HG03159 (cell line): ENCODE results near the gene CFAP90.
A peak's percentile ranks its signal among the peaks of the same experiment; 100 is the strongest.

ENCODE experiments used
- ATAC-seq: cut with Tn5 transposase; IDR thresholded peaks from one replicate; pipeline ENCODE4 v1.9.1; 2021; ENCODE audit warnings: mild to moderate bottlenecking, moderate library complexity; ENCODE audit not compliant: unreplicated experiment

CFAP90 gene

DNA sequence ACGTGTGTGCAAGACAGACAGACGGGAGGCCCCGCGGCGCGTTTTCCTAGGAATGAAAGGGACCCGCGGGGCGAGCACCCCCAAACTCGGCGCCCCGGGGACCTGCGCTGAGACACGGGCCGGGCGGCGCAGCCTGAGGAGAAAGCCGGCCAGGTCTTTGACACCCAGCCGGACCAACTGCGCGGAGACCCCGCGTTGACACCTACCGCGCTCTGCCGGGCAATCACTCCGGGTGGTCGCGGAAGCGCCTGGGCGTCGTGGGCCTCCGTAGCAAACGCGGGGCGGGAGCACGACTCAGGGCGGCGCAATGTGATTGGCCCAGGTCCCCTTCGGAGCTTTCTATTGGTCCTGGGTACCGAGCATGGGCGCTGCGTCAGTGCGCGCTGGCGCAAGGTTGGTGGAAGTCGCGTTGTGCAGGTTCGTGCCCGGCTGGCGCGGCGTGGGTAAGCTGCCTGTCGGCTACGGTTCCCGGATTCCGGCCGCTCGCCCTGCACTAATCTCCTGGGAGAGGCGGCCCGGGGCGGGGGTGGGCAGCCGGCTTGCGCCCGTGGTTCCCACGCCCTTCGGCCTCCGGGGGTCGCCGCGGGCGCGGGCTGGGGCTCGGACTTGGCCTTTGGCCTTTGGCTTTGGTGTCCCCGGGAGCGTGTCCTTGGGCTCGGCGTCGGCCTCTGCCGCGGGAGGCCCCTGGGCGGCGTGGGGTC is 18.0 kb upstream of the CFAP90 start, which contains the start of the genes FASTKD3 and MTRR:
Gene FASTKD3, minus strand, starts transcription at position 259 of the 701 bp plus-strand sequence. CDS start 948 bp downstream, outside the sequence.
Gene MTRR, plus strand, starts transcription at position 376 of the 701 bp plus-strand sequence. CDS start 1,647 bp downstream, outside the sequence.
- ATAC-seq: peak; percentile 99

DNA sequence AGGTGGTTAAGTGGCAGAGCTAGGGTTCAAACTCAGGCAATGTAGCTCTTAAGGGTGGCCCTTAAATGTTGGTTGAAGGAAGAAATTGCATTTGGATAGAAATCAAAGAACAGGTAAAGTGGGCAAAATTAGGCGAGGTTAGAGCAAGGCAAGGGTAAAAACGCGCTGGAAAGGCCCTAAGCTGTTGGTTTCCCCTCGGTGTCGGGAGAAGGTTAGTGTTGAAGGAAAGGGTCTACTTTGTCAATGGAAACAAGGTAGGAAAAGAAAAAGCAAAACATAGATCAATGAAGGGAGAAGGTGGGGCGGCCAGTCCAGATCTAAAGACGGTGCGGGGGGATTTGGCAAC is 17.5 kb upstream of the CFAP90 start:
- no peak for ATAC-seq

DNA sequence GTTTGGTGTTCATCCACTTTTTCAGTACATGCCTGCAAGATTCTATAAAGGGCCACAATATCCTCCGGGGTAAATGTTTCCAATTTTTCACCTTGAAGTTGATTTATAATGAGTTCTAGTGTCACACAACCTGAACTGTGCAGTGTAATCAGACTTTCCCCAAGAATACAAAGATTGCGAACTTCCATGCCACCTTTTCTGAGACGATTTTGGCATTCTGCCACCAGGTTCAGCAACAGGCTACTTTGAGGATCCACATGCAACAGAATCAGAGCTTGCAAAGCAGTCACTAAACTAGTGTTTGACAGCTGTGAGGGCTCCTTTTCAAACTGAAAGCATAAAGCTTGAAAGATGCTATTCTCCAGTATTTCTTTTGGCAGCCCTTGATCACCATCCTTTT is 16.3 kb upstream of the CFAP90 start:
- ATAC-seq: no peak

DNA sequence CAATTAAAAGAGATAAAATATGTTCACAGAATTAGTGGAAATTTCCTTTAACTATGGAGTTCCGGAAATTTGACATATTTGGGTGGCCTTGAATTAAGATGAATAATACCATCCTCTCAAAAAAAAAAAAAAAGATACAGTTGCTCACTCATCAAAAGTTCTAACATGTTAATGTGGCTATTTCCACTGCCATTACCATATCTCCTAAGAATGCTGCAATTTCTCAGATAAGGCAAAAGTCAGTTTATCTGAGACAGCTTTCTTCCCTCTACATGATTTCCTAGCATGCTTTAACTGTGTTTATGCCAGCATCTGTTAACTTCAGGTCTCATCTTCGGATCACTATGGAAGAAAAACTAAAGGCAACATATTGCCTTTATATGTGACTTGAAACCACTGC is 15.3 kb upstream of the CFAP90 start:
- no peak for ATAC-seq

DNA sequence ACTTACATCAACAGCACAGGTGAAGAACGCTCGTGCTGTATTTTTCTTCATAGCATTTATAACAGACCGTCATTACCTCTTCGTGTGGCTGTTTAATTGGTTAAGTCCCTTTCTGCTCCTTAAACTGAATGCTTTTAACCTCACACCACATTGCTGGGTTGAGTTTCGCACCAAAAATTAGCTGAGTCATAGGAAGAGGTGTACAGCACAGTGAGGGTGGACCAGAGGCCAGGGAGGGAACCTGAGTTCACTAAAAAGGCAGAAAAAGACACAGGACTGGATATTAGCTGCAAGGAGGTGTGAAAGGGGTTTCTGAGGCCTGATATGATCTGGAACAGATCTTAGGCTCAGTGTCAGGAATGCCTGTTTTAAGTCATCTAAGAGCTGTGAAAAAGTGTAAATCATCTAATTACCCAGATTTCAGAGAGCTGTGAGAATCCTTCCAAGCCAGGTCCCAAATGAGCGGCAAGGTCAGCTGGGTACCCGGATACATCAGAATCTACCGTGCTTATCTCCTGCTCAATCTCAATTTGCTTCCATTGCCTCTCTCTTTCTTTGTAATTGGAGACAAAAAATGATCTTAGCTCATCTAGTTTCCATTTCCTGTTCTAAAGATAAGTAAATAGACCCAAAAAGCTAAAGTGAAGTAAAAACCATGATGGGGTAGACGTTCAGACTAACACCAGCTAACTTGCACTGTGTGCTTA is 7.1 kb upstream of the CFAP90 start:
- no peak for ATAC-seq

DNA sequence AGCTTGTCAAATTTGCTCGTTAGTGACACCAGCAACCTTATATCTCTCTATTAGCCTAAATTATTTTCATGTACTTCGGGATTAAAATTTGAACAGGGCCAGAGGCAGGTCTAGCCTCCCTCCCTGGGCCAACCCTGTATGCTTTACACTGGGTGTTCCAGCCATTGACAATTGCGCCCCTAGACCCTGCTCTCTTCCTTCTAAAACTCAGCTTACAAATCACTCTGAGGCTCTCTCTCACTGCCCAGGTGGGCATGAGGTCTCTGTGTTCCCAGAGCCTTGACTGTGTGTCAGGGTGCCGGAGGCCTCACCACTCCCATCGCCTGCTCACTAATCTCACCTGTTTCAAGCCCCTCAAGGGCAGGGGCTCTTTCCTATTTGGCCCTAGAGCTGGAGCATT is 6.4 kb upstream of the CFAP90 start:
- ATAC-seq: no peak

DNA sequence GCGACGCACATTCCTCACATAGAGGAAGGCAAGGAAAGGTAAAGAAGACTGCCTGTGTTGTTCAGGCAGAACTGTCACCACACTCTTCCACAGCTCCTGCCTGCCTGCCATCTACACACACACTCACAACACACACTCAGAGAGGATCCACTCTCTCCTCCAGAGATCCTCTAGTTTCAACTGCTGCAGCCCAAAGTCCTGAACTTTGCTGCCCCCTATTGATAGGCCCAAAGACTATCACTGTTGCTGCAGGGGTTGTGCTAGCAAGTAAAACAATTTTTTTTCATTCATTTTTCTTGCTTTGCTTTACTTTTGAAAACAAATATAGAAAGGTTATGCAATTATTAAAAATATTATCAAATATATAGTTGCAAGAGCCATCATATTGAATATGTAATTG is 5.9 kb upstream of the CFAP90 start:
- no peak for ATAC-seq

DNA sequence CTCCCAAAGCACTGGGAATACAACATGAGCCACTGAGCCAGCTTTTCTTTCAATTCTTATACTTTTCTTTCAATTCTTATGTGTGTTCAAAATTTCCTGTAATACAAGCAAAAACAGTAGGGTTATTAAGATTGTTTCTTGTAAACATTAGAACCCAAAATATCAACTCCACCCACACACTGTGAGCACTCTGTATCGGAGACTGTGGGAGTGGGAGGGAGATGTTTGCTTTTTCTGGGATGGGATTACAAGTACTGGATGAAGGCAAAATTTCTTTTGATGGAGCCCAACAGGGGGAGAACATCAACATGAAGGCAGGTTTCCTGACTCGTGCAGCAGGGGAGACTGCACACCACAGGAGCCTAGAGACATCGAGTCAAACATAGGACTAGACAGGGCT is 4.7 kb upstream of the CFAP90 start:
- ATAC-seq: no peak

DNA sequence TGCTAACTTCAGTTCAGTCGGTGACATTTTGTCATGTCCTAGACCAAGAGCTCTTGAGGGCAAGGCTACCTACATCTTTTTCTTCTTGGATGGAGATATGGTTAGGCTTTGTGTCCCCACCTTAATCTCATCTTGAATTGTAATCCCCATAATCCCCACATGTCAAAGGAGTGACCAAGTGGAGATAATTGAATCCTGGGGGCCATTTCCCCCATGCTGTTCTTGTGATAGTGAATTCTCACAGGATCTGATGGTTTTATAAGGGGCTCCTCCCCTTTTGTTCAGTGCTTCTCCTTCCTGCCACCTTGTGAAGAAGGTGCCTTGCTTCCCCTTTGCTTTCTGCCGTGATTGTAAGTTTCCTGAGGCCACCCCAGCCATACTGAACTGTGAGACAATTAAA is 2.1 kb upstream of the CFAP90 start:
- no peak for ATAC-seq

DNA sequence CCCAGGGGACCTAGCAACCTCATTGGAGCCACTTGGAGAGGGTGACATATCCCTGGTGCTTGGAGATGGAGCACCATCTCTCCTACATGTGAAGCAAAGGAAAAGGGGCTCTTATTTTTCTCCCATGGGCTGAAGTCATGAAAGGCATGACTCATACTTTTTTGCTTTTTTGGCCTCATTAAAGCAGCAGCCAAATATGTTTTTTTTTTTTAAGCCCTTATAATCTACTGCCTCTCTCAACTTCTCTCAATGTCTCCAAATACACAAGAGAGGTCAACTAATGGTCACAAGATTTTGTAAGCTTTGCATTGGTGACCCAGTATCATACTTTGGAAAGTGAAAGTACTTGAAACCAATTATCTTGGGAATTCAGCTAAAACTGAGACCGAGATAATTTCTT is 1.6 kb upstream of the CFAP90 start:
- no peak for ATAC-seq

DNA sequence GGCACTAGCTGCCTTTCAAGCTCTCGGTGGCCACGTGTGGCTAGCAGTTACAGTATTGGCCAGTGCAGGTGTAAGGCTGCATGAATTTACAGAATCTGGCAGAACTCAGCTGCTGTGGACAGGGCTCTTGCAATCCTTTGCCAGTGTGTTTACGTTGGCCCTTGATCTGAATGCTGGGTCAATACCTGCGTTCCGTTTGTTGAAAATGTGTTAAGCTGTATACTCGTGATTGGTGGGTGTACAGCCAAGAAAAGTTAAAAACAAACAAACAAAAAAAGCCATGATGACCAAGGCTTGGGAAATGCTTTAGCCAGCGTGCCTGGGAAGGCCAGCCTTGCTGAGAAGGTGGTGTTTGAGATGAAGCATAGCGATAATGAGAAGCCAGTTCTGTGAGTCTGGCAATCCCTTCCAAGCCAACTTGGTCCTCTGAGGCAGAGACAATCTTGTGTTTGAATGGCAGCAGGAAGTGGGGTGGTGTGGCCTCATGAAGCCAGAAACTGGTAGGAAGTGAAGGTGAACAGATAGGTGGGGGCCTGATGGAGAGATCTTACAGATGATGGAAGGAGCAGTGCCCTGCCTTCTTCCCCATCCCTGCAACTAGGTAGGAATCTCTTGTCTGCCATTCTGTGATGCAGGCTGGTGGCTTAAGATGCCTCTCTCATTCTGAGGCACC is 820 bp upstream of the CFAP90 start:
- no peak for ATAC-seq

DNA sequence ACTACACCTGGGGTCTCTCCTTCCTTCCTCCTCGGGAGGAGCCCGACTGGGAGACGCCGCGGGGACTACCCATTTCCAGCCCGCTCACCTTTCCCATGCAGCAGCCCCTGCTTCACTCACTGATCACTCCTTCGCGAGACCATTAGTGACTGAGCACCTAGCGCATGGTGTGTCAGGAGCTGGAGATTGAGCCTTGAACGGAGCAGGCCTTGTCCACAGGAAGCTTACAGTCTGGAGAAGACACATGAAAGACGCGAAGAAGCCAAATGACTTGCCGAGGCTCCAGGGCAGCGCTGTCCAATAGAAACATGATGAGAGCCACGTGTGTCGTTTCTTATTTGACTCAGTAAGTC is 283 bp upstream of the CFAP90 start:
- ATAC-seq: no peak

DNA sequence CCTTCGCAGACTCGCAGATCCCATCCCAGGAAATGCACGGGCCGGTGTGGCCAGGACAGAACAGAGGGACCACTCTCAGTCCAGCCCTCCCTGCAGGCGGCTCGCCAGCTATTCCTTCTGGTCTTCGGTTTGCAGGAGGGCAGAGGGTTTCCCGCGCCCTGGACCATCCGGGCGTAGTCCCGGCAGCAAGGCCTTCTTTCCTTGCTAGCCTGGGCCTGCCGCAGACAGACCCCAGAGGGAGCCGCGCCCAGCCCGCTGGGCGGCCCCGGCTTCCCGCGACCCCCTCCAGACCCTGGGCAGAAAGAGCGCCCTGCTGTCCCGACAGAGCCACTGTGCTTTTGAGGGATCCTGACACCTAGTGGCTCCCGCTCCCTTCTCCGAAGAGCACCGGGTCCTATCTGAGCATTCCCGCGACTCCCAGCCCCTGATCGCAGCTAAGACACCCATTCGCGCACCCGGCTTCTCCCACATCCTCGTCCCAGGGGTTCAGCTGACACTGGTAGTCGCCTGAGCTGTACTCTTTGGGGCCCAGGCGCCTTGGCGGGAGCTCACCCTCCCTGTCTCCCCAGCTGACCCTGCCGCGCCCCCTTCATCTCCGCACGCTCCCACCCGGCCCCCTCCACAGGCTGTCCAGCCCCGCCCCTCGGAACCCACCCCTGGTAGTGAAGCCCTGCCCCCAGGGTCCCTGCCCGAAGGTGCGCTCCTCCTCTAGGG is 1.1 kb downstream of the CFAP90 start:
- no peak for ATAC-seq

DNA sequence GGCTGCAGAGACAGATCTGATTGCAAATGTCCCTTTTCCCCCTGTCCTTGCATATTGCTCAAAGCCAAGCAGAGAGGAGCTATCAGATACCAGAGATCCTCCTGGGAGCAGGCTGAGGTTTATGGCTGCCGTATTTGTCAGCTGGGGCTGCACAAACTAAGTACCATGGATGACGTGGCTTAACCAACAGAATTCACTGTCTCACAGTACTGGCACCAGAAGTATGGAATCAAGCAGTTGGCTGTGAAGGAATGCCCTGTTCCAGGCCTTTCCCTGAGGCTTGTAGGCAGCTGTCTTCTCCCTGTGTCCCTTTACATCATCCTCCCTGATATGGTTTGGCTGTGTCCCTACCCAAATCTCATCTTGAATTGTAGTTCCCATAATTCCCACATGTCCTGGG is 2.6 kb downstream of the CFAP90 start:
- ATAC-seq: no peak

DNA sequence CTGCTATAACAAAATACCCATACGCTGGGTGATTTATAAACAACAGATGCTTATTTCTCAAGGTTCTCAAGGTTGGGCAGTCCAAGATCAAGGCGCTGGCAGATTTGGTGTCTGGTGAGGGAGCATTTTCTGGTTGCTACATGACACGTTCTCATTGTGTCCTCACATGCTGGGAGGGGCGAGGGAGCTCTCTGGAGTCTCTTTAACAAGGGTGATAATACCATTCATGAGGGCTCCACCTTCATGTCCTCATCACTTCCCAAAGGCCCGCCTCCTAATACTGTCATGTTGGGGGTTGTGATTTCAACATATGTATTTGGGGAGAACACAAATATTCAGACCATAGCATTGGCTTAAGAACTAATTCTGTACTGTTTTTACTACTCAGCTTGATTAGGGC is 4.6 kb downstream of the CFAP90 start:
- no peak for ATAC-seq

DNA sequence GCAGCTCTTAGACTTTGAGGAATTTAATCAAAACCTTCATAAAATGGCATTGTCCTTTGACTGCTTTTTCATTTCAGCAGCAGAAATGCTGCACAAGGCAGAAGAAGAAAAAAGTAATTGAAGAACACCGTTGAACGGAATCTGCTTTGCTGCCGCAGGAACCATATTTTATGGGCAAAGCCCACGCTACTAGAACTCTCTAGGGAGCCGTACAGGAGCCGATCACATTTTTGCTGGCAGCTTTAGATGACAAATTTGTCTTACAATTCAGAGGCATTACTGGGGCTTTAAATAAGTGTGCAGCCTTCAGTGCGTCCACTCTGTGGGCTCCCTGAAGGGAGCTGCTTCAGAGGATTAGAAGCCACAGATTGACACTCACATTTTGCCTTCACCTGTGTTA is 5.4 kb downstream of the CFAP90 start:
- no peak for ATAC-seq

DNA sequence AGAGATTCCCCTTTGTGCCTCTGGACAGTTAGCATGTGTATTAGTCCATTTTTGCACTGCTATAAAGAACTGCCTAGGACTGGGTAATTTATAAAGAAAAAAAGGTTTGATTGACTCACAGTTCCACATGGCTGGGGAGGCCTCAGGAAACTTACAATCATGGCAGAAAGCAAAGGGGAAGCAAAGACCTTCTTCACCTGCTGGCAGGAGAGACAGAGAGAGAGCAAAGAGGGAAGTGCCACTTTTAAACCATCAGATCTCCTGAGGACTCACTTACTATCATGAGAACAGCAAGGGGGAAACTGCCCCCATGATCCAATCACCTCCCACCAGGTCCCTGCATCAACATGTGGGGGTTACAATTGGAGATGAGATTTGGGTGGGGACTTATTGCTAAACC is 6.0 kb downstream of the CFAP90 start:
- no peak for ATAC-seq

DNA sequence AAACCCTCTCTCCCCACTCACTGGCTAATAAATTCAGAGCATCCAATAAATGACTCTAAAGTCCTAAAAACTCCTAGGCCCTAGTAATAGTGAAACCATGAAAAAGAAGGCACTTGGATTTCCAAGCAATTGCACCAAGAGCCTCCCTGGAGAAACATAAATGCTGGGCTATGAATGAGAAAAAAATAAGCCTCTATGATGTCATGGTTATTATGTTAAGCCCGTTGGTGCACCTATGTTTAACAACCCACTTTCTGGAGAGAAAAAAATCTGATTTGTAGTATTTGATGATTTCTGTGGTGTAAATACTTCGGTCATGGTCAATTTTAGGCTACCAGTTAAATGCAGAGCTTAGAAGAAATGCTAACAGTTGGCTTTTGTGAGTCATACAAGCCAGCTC is 8.4 kb downstream of the CFAP90 start:
- ATAC-seq: no peak

DNA sequence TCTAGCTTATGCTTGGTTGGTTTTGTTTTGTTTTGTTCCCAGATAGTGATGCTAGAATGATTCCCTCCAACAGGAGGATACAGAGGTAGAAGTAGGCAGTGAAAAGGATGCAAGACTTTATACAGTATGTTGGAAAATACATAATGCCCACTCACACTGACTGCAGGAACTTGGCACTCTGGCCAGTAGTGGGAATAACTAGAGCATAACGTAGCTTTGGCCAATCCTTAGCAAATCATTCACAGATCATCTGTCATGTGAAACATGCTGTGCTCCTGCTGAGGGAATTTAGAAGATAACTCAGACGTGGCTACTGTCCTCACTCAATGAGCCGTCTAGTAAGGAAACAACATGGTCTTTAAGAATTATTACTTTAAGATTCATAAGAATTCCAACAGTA is 13.5 kb downstream of the CFAP90 start:
- ATAC-seq: no peak

DNA sequence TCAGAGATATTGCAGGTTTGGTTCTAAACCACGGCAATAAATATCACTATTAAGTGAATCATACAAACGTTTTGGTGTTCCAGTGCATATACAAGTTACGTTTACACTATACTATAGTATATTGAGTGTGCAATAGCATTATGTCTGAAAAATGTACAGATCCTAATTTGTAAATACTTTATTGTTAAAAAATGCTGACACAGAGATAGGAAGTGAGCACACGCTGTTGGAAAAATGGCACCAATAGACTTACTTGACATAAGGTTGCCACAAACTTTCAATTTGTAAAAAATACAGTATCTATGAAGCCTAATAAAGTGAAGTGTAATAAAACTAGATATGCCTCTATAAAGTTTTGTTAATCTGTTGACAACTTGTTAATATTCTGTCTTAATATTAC is 16.0 kb downstream of the CFAP90 start:
- ATAC-seq: no peak

DNA sequence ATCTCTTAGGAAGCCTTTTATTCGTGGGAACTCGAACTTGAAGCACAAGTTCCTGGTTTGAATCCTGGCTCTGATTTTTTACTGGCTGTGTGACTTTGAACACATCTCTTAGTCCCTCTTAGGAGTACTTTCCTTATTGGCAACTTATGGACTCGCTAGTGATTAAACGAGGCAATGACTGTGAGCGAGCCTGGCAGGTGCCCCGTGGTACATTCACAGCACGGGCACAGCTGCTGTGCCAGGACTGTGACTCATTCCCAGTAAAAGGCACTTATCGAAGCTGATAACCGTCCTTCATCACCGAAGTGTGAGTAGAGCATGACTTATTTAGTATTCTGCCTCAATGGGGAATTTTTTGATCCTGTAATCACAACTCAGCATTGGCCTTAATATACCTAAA is 22.7 kb downstream of the CFAP90 start:
- ATAC-seq: no peak

DNA sequence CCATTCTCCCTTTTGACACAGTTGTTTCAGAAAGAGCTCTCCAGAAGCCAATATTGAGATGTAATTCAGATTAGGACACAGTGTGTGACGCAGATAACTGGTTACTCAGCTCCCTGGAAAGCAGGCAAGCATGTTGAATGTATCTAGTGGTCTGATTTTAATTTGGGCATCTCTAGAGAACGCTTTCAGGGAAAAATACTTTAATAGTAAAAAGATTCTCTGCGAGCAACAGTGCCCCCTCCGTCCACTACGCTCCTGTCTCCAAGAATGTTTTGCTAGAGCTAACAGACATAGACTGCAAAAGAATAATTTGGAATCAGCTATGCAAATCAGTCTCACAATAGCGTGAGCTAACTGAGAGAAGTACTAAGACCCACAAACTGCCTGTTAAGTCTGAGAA is 23.3 kb downstream of the CFAP90 start:
- no peak for ATAC-seq
